ENCODE data around the gene PSMC1.

GRCh38 chr14:90295870-90296516 is 39.6 kb downstream of the PSMC1 start:
- no peak for TF ChIP-seq CTCF (conservative IDR thresholded peaks at IDR 0.05 in 1 of 2, IDR thresholded peaks at IDR 0.05 in 1 of 2; ENCODE audit: extremely low read depth in 1 of 2, insufficient read depth in 1 of 2, low read depth in 1 of 2, low read length in 2 of 2)
- TF ChIP-seq EZH2 (IDR thresholded peaks at IDR 0.05; ENCODE audit: borderline replicate concordance, low read length), result no peak

Measured in mammary epithelial cell (primary cell).